D721Med (cell line): ENCODE results near the gene PUS1.

Experiments
- DNase-seq: peaks from one replicate; pipeline ENCODE4 v3.0.0; 2011; ENCODE audit warnings: low spot score; ENCODE audit not compliant: insufficient read length
- FAIRE-seq: peaks from 2 replicates; lab custom pipeline; 2011; peaks lifted over from hg19 to GRCh38; lab: Jason Lieb, UNC
- CTCF ChIP-seq: IDR thresholded peaks from 2 replicates; pipeline ENCODE4 v1.5.1; 2012; ENCODE audit warnings: mild to moderate bottlenecking, control low read depth; ENCODE audit not compliant: insufficient read depth; ENCODE audit errors: missing control alignments

Gene PUS1

GRCh38 chr12:131933387-131933786 lies 4.3 kb downstream of the PUS1 start:
- TF ChIP-seq CTCF: no peak
- FAIRE-seq (no peak), DNase-seq (no peak)

- TF ChIP-seq CTCF: no peak
- FAIRE-seq (no peak), DNase-seq (no peak)
These were observed 5.5 kb downstream of the PUS1 start for GRCh38 chr12:131934535-131934934.

- FAIRE-seq: no peak
- no peak for TF ChIP-seq CTCF
- no peak for DNase-seq
These were observed 9.0 kb downstream of the PUS1 start for GRCh38 chr12:131938082-131938481.

GRCh38 chr12:131939007-131939406 lies 9.9 kb downstream of the PUS1 start:
- no peak for TF ChIP-seq CTCF
- FAIRE-seq: no peak

GRCh38 chr12:131940141-131940547 lies 11.1 kb downstream of the PUS1 start:
- TF ChIP-seq CTCF: no peak
- FAIRE-seq: no peak
- no peak for DNase-seq

More at GRCh38 chr12:131939007-131939406, 9.9 kb downstream of the PUS1 start:
- DNase-seq: no peak

GRCh38 chr12:131941116-131941986 lies 12.3 kb downstream of the PUS1 start:
- DNase-seq (no peak), FAIRE-seq (no peak)
- TF ChIP-seq CTCF: no peak

GRCh38 chr12:131941987-131942341 lies 12.9 kb downstream of the PUS1 start:
- FAIRE-seq (no peak), DNase-seq (no peak)

More at GRCh38 chr12:131941987-131942341, 12.9 kb downstream of the PUS1 start:
- no peak for TF ChIP-seq CTCF
